Mesenchymal stem cell (in vitro differentiated cells and primary cell): Measurements from ENCODE around the gene SLC34A3.
"Not testable (repeated sequence)": the region's sequence is repeated elsewhere in the genome, so short reads cannot be mapped to it uniquely, and the experiment has no call there.

ENCODE experiments used
- DNase-seq: peaks from one replicate; pipeline ENCODE4 v3.0.0-alpha.2; 2013
- H2AFZ ChIP-seq: one replicate; pipeline ENCODE4 v1.6.1; 2013; ENCODE audit warnings: low read depth, mild to moderate bottlenecking, control low read depth, inconsistent platforms, low read length, moderate library complexity
- H2AK5ac ChIP-seq: 2 replicates; pipeline ENCODE4 v1.6.1; 2013; ENCODE audit warnings: low read length, moderate library complexity, mild to moderate bottlenecking, inconsistent platforms; ENCODE audit not compliant: severe bottlenecking
- H2BK120ac ChIP-seq: one replicate; pipeline ENCODE4 v1.6.1; 2013; ENCODE audit warnings: low read depth, mild to moderate bottlenecking, inconsistent platforms, low read length, moderate library complexity
- H2BK12ac ChIP-seq, 2 experiments: one replicate each; pipeline ENCODE4 v1.6.1; 2013; ENCODE audit warnings: inconsistent platforms in 2 of 2, low read length in 2 of 2, mild to moderate bottlenecking in 2 of 2, moderate library complexity in 2 of 2, control low read depth in 1 of 2
- H2BK15ac ChIP-seq: one replicate; pipeline ENCODE4 v1.6.1; 2013; ENCODE audit warnings: mild to moderate bottlenecking, low read depth, inconsistent platforms; ENCODE audit not compliant: poor library complexity, severe bottlenecking
- H2BK5ac ChIP-seq: 2 replicates; pipeline ENCODE4 v1.6.1; 2013; ENCODE audit warnings: low read depth, mild to moderate bottlenecking, low read length, control low read depth, inconsistent platforms; ENCODE audit not compliant: poor library complexity, severe bottlenecking
- H3K14ac ChIP-seq, 2 experiments: one replicate each; pipeline ENCODE4 v1.6.1; 2013; ENCODE audit warnings: inconsistent platforms in 2 of 2, low read length in 2 of 2, control low read depth in 1 of 2, mild to moderate bottlenecking in 1 of 2, moderate library complexity in 1 of 2
- H3K18ac ChIP-seq, 2 experiments: one replicate each; pipeline ENCODE4 v1.6.1; 2013; ENCODE audit warnings: inconsistent platforms in 2 of 2, low read length in 2 of 2, control low read depth in 1 of 2, low read depth in 1 of 2, mild to moderate bottlenecking in 1 of 2
- H3K23ac ChIP-seq, 2 experiments: one replicate each; pipeline ENCODE4 v1.6.1; 2013; ENCODE audit warnings: inconsistent platforms in 2 of 2, low read length in 2 of 2, mild to moderate bottlenecking in 2 of 2, moderate library complexity in 2 of 2, control low read depth in 1 of 2
- H3K27ac ChIP-seq: 2 replicates; pipeline ENCODE4 v1.5.1; 2013; ENCODE audit warnings: mild to moderate bottlenecking, moderate library complexity, low read length, control low read depth, inconsistent platforms; ENCODE audit not compliant: poor library complexity, severe bottlenecking
- H3K27me3 ChIP-seq, 2 experiments: 2 replicates each; pipeline versions ENCODE4 v1.6.1 to v1.7.0; 2013; ENCODE audit warnings: low read length in 2 of 2, mild to moderate bottlenecking in 2 of 2, moderate library complexity in 2 of 2, control low read depth in 1 of 2, inconsistent platforms in 1 of 2; ENCODE audit not compliant: control insufficient read depth in 1 of 2, insufficient read depth in 1 of 2
- H3K36me3 ChIP-seq, 2 experiments: 2 replicates each; pipeline versions ENCODE4 v1.6.1 to v1.7.0; 2013; ENCODE audit warnings: low read length in 2 of 2, control low read depth in 1 of 2, inconsistent platforms in 1 of 2, low read depth in 1 of 2, mild to moderate bottlenecking in 1 of 2; ENCODE audit not compliant: insufficient read depth in 2 of 2, control insufficient read depth in 1 of 2
- H3K4ac ChIP-seq, 2 experiments: one replicate each; pipeline ENCODE4 v1.6.1; 2013; ENCODE audit warnings: inconsistent platforms in 2 of 2, low read length in 2 of 2, mild to moderate bottlenecking in 2 of 2, moderate library complexity in 2 of 2, control low read depth in 1 of 2, low read depth in 1 of 2
- H3K4me1 ChIP-seq: 2 replicates; pipeline ENCODE4 v1.6.1; 2013; ENCODE audit warnings: low read depth, low read length, control low read depth; ENCODE audit not compliant: control insufficient read depth, insufficient read depth
- H3K4me2 ChIP-seq: 2 replicates; pipeline ENCODE4 v1.6.1; 2013; ENCODE audit warnings: low read length, mild to moderate bottlenecking, inconsistent platforms; ENCODE audit not compliant: poor library complexity, severe bottlenecking
- H3K4me3 ChIP-seq, 2 experiments: 2 replicates each; pipeline versions ENCODE4 v1.5.1 to v1.7.0; 2013; ENCODE audit warnings: low read length in 2 of 2, mild to moderate bottlenecking in 2 of 2, control low read depth in 1 of 2, low read depth in 1 of 2; ENCODE audit not compliant: insufficient read depth in 1 of 2
- H3K79me1 ChIP-seq: replicated peaks from 2 replicates; pipeline ENCODE4 v1.6.1; 2013; ENCODE audit warnings: mild to moderate bottlenecking, control low read depth, low read length, inconsistent platforms; ENCODE audit not compliant: poor library complexity, severe bottlenecking
- H3K9ac ChIP-seq: 2 replicates; pipeline ENCODE4 v1.7.0; 2013; ENCODE audit warnings: mild to moderate bottlenecking, low read length, moderate library complexity
- H3K9me3 ChIP-seq: 2 replicates; pipeline ENCODE4 v1.7.0; 2013; ENCODE audit warnings: mild to moderate bottlenecking, low read length; ENCODE audit not compliant: control insufficient read depth
- H4K8ac ChIP-seq: one replicate; pipeline ENCODE4 v1.6.1; 2013; ENCODE audit warnings: inconsistent platforms, mild to moderate bottlenecking, low read length, moderate library complexity
- H4K91ac ChIP-seq: one replicate; pipeline ENCODE4 v1.6.1; 2013; ENCODE audit warnings: mild to moderate bottlenecking, low read length, inconsistent platforms
- WGBS: methylation state at CpG from one replicate; pipeline ENCODE4 v1.1.7; 2013; ENCODE audit warnings: mixed read lengths; 5-methylcytosine and 5-hydroxymethylcytosine counted together

Gene SLC34A3

DNA sequence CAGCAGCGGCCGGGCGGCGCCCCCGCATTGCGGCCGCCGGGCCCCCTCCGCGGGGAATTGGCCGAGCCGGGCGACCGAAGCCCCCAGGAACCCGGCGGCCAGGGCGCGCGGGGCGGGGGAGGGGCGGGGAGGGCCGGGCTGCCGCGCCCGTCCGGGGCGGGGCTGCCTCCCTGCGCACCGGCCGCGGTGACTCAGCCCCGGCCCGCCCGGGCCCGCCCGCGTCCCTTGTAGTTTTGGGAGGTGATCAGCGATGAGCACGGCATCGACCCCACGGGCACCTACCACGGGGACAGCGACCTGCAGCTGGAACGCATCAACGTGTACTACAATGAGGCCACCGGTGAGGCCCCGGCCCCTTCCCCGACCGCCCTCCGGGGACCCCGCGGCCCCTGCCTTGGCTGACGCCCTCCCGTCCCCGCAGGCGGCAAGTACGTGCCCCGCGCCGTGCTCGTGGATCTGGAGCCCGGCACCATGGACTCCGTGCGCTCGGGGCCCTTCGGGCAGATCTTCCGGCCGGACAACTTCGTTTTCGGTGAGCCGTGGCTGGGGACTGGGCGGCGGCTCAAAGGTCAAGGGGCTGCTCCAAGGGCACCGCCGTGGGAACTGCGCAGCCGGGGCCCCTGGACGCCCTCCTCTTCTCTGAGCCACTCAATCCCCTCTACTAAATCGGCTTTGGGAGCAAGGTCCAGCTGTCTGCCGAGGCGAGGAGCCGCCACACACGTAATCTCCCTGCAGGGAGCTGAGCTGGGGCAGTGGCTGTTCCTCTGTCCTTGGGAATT, 11.0 kb downstream of the SLC34A3 start:
- peak overlapping the region in 1 of 2 experiments; percentile 85 for H3K14ac ChIP-seq
- peak overlapping the region; percentile 4 for H2BK5ac ChIP-seq
- peaks cover 24 to 27% of the 10 kb centered on the region in 2 experiments for H3K36me3 ChIP-seq
- H3K4me2 ChIP-seq: peak overlapping the region; percentile 72
- no peak overlapping the region for H2AK5ac ChIP-seq
- peak overlapping the region; percentile 80 to 96 for H3K18ac ChIP-seq
- peak; percentile 17 for DNase-seq
- peaks cover 0 to 12% of the 10 kb centered on the region in 2 experiments for H3K27me3 ChIP-seq
- peak overlapping the region; percentile 12 for H3K27ac ChIP-seq
- H3K79me1 ChIP-seq: peaks cover 18% of the 10 kb centered on the region
- no peaks in the 10 kb centered on the region for H3K9me3 ChIP-seq
- H4K8ac ChIP-seq: no peak overlapping the region
- H2BK120ac ChIP-seq: peak overlapping the region; percentile 81
- no peak overlapping the region for H2BK12ac ChIP-seq
- 1% methylated on average over 46 of the region's 83 CpGs for WGBS
- peak overlapping the region; percentile 84 to 85 for H3K4me3 ChIP-seq
- peak overlapping the region; percentile 89 for H3K9ac ChIP-seq
- H3K4ac ChIP-seq: peak overlapping the region; percentile 64 to 92
- no peak overlapping the region for H2BK15ac ChIP-seq
- peak overlapping the region in 1 of 2 experiments; percentile 84 for H3K23ac ChIP-seq
- no peak overlapping the region for H2AFZ ChIP-seq
- peaks cover 55% of the 10 kb centered on the region for H3K4me1 ChIP-seq
- H4K91ac ChIP-seq: peak overlapping the region; percentile 75

- Histone ChIP-seq H3K9ac (peak overlapping the region; percentile 89), H4K91ac (peak overlapping the region; percentile 54), H3K23ac (no peak overlapping the region), H2AK5ac (no peak overlapping the region), H3K79me1 (peaks cover 10% of the 10 kb centered on the region), H2BK5ac (no peak overlapping the region), H4K8ac (no peak overlapping the region), H3K9me3 (no peaks in the 10 kb centered on the region), H2AFZ (no peak overlapping the region), H3K36me3 (peaks cover 24 to 27% of the 10 kb centered on the region in 2 experiments), H3K4me3 (peak overlapping the region; percentile 84 to 85), H3K14ac (no peak overlapping the region), H2BK120ac (no peak overlapping the region), H3K4me1 (peaks cover 53% of the 10 kb centered on the region), H3K4ac (peak overlapping the region in 1 of 2 experiments; percentile 22), H3K27ac (no peak overlapping the region), H3K18ac (no peak overlapping the region), H3K4me2 (peak overlapping the region; percentile 72), H2BK12ac (peak overlapping the region in 1 of 2 experiments; percentile 29), H2BK15ac (no peak overlapping the region), H3K27me3 (peaks cover 0 to 12% of the 10 kb centered on the region in 2 experiments)
- DNase-seq: no peak
- 79% methylated on average over 36 of the region's 36 CpGs for WGBS
These were observed 11.8 kb downstream of the SLC34A3 start for GRCh38 chr9:137242269-137243203.

- H3K18ac ChIP-seq, DNase-seq, H2AFZ ChIP-seq, H3K79me1 ChIP-seq, H2AK5ac ChIP-seq, H3K27ac ChIP-seq, H3K9me3 ChIP-seq, H3K23ac ChIP-seq, H2BK5ac ChIP-seq, H3K4me2 ChIP-seq, H2BK12ac ChIP-seq, H4K8ac ChIP-seq, H3K4me3 ChIP-seq, H3K4ac ChIP-seq, H3K9ac ChIP-seq, H2BK15ac ChIP-seq, H4K91ac ChIP-seq, H3K14ac ChIP-seq, H2BK120ac ChIP-seq: not testable (repeated sequence)
- peaks cover 47% of the 10 kb centered on the region for H3K4me1 ChIP-seq
- H3K27me3 ChIP-seq: peaks cover 0 to 12% of the 10 kb centered on the region in 2 experiments
- WGBS: 89% methylated on average over 10 of the region's 18 CpGs
- peaks cover 24 to 27% of the 10 kb centered on the region in 2 experiments for H3K36me3 ChIP-seq
These were observed 12.5 kb downstream of the SLC34A3 start for GRCh38 chr9:137243266-137243625.
